K562 (cell line): Measurements from ENCODE around the gene MYOZ1. TPM values are rescaled to one million over a fixed set of nuclear protein-coding genes. Genes with fewer than 3 reads are reported as not detected.

ENCODE experiments used
- ATF7 ChIP-seq: fragments of 450-650 bp; IDR thresholded peaks from 2 replicates; pipeline ENCODE4 v1.7.1; 2014; ENCODE audit warnings: mild to moderate bottlenecking, moderate library complexity
- GTF2A2 ChIP-seq: IDR thresholded peaks from 2 replicates; pipeline ENCODE4 v1.6.1; 2016; ENCODE audit warnings: mild to moderate bottlenecking, missing genetic modification characterization, missing compliant biosample characterization
- HDAC8 ChIP-seq: fragments of 450-650 bp; IDR thresholded peaks from 2 replicates; pipeline ENCODE4 v1.6.1; 2016; ENCODE audit warnings: mild to moderate bottlenecking, missing genetic modification characterization, moderate library complexity, missing compliant biosample characterization
- HEY1 ChIP-seq: fragments of 250-450 bp; sonication (Bioruptor Pico); IDR thresholded peaks from 2 replicates; pipeline ENCODE4 v1.5.0; 2020; ENCODE audit warnings: mild to moderate bottlenecking, moderate library complexity, borderline replicate concordance
- KDM5B ChIP-seq: fragments of 200-600 bp; sonication (generic); IDR thresholded peaks from 2 replicates; pipeline ENCODE4 v1.6.1; 2012; ENCODE audit warnings: low read depth, mild to moderate bottlenecking, moderate library complexity, low read length, control low read depth, inconsistent platforms; ENCODE audit not compliant: insufficient replicate concordance
- KLF1 ChIP-seq: fragments of 450-650 bp; IDR thresholded peaks from 2 replicates; pipeline ENCODE4 v1.6.1; 2016; ENCODE audit warnings: missing genetic modification characterization, missing compliant biosample characterization
- NEUROD1 ChIP-seq: fragments of 150-350 bp; IDR thresholded peaks from 2 replicates; pipeline ENCODE4 v1.6.1; 2014; ENCODE audit warnings: borderline replicate concordance, low read length, low read depth; ENCODE audit not compliant: partially characterized antibody
- POLR2B ChIP-seq: fragments of 450-650 bp; IDR thresholded peaks from 2 replicates; pipeline ENCODE4 v1.6.1; 2018; ENCODE audit warnings: low read depth; ENCODE audit not compliant: partially characterized antibody
- POLR2H ChIP-seq: IDR thresholded peaks from 2 replicates; pipeline ENCODE4 v1.6.1; 2016; ENCODE audit warnings: missing genetic modification characterization, low read depth, mild to moderate bottlenecking, control low read depth, missing compliant biosample characterization, moderate library complexity
- RAD21 ChIP-seq, 2 experiments: fragments of 250-450 bp in 1 of 2; fragments of 450-650 bp in 1 of 2; sonication (Bioruptor Pico) in 1 of 2; formaldehyde crosslinking in 1 of 2; IDR thresholded peaks in 1 of 2; conservative IDR thresholded peaks in 1 of 2; 2 replicates each; pipeline versions ENCODE4 v1.4.0 to v1.8.0; 2020 to 2022; ENCODE audit warnings: mild to moderate bottlenecking in 2 of 2, moderate library complexity in 1 of 2
- RBM15 ChIP-seq: fragments of 200-400 bp; formaldehyde crosslinking; IDR thresholded peaks from 2 replicates; pipeline ENCODE4 v1.6.1; 2018; ENCODE audit warnings: mild to moderate bottlenecking, low read length, moderate library complexity; ENCODE audit not compliant: insufficient read depth
- SLC30A9 ChIP-seq: fragments of 250-450 bp; sonication (Bioruptor Pico); IDR thresholded peaks from 2 replicates; pipeline ENCODE4 v1.8.0; 2022; ENCODE audit warnings: mild to moderate bottlenecking, moderate library complexity
- TBP ChIP-seq: optimal IDR thresholded peaks from 2 replicates; pipeline ENCODE3; 2011; ENCODE audit warnings: low read depth, low read length, improper control_type of control experiment
- TCF7L2 ChIP-seq: fragments of 150-350 bp; IDR thresholded peaks from 2 replicates; pipeline ENCODE4 v1.6.1; 2016; ENCODE audit warnings: low read depth, mild to moderate bottlenecking, low read length, moderate library complexity
- TEAD2 ChIP-seq: fragments of 450-650 bp; IDR thresholded peaks from 2 replicates; pipeline ENCODE4 v1.6.1; 2016; ENCODE audit warnings: missing genetic modification characterization, control low read depth, missing compliant biosample characterization
- ZHX1 ChIP-seq: fragments of 150-350 bp; conservative IDR thresholded peaks from 2 replicates; pipeline ENCODE4 v1.6.1; 2014; ENCODE audit warnings: low read length
- polyA plus RNA-seq, 8 experiments: library from polyadenylated mRNA; depleted of rRNA in 4 of 8; stranded (reverse) in 5 of 8; unstranded in 3 of 8; fragments of >200 nt; fragmentation: Nextera tagmentation in 2 of 8; fragmentation: Illumina TruSeq in 1 of 8; extraction: Ambion mirVana in 2 of 8; extraction: Trizol in 1 of 8; gene quantifications; 2 replicates each; pipeline versions ENCODE4 v1.2.1 to v1.2.3, GENCODE V29; 2011 to 2014; ENCODE audit warnings: inconsistent platforms in 1 of 8, missing spikeins in 1 of 8
- total RNA-seq, 7 experiments: library from RNA; depleted of rRNA in 6 of 7; stranded (reverse); fragments of >200 nt in 6 of 7; fragmentation: Illumina TruSeq in 2 of 7; extraction: Trizol in 2 of 7; gene quantifications; 2 replicates each; pipeline versions ENCODE4 v1.2.1 to v1.2.3, GENCODE V29; 2011 to 2021; ENCODE audit warnings: low replicate concordance in 1 of 7
- TF ChIP-seq, protein P1 (sequence below): sonication (generic); formaldehyde crosslinking; IDR thresholded peaks from 2 replicates; pipeline ENCODE4 v1.8.0; 2023; ENCODE audit warnings: mild to moderate bottlenecking, missing genetic modification reagents
- TF ChIP-seq, protein P2 (sequence below): sonication (generic); formaldehyde crosslinking; IDR thresholded peaks from 2 replicates; pipeline ENCODE4 v1.4.0; 2020; ENCODE audit warnings: mild to moderate bottlenecking, missing genetic modification reagents
- TF ChIP-seq, protein P3 (sequence below): IDR thresholded peaks from 2 replicates; pipeline ENCODE4 v1.6.1; 2014; ENCODE audit warnings: antibody characterized with exemption

MYOZ1 gene
- total and polyA plus RNA-seq, 9 of the 15 experiments (the other 6 are each of a cell fraction or from before 2014, with no cell fraction given), result 0.03 to 0.18 (median 0.07) TPM; not detected in 5

DNA sequence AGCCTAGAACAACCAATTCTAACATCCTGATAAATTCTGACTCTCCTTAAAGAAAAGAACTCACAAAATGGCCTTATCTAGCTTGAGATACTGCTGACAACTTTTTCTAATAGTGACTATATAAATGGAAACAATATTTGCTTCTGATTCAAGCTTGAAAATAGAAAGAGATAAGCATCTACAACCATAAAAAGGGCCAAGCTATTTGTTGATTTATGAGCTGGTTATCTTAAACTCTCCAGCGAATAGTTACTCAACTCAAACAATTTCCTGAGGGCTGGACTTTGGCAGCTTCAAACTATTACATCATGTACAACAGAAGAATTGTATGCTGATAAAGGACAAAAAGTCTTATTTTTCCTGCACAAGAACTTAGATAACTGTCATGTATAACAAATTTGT is 54.7 kb downstream of the MYOZ1 start (continued):
- TF ChIP-seq RBM15 (no peak), RAD21 (CRISPR knock-in tag; conservative IDR thresholded peaks at IDR 0.05 in 1 of 2, IDR thresholded peaks at IDR 0.05 in 1 of 2) (no peak), POLR2B (no peak), ATF7 (peak; percentile 88), ZHX1 (no peak), POLR2H (tag) (peak; percentile 47), HEY1 (CRISPR knock-in tag) (no peak), TEAD2 (tag) (no peak), NEUROD1 (no peak), KDM5B (no peak), KLF1 (tag) (no peak), TBP (no peak), TCF7L2 (no peak), GTF2A2 (tag) (no peak), HDAC8 (tag) (no peak), SLC30A9 (CRISPR knock-in tag) (no peak)
- TF ChIP-seq, protein P1, sequence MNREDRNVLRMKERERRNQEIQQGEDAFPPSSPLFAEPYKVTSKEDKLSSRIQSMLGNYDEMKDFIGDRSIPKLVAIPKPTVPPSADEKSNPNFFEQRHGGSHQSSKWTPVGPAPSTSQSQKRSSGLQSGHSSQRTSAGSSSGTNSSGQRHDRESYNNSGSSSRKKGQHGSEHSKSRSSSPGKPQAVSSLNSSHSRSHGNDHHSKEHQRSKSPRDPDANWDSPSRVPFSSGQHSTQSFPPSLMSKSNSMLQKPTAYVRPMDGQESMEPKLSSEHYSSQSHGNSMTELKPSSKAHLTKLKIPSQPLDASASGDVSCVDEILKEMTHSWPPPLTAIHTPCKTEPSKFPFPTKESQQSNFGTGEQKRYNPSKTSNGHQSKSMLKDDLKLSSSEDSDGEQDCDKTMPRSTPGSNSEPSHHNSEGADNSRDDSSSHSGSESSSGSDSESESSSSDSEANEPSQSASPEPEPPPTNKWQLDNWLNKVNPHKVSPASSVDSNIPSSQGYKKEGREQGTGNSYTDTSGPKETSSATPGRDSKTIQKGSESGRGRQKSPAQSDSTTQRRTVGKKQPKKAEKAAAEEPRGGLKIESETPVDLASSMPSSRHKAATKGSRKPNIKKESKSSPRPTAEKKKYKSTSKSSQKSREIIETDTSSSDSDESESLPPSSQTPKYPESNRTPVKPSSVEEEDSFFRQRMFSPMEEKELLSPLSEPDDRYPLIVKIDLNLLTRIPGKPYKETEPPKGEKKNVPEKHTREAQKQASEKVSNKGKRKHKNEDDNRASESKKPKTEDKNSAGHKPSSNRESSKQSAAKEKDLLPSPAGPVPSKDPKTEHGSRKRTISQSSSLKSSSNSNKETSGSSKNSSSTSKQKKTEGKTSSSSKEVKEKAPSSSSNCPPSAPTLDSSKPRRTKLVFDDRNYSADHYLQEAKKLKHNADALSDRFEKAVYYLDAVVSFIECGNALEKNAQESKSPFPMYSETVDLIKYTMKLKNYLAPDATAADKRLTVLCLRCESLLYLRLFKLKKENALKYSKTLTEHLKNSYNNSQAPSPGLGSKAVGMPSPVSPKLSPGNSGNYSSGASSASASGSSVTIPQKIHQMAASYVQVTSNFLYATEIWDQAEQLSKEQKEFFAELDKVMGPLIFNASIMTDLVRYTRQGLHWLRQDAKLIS (CRISPR knock-in tag), result no peak
- TF ChIP-seq, protein P2, sequence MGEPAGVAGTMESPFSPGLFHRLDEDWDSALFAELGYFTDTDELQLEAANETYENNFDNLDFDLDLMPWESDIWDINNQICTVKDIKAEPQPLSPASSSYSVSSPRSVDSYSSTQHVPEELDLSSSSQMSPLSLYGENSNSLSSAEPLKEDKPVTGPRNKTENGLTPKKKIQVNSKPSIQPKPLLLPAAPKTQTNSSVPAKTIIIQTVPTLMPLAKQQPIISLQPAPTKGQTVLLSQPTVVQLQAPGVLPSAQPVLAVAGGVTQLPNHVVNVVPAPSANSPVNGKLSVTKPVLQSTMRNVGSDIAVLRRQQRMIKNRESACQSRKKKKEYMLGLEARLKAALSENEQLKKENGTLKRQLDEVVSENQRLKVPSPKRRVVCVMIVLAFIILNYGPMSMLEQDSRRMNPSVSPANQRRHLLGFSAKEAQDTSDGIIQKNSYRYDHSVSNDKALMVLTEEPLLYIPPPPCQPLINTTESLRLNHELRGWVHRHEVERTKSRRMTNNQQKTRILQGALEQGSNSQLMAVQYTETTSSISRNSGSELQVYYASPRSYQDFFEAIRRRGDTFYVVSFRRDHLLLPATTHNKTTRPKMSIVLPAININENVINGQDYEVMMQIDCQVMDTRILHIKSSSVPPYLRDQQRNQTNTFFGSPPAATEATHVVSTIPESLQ (CRISPR knock-in tag), result no peak
- TF ChIP-seq, protein P3, sequence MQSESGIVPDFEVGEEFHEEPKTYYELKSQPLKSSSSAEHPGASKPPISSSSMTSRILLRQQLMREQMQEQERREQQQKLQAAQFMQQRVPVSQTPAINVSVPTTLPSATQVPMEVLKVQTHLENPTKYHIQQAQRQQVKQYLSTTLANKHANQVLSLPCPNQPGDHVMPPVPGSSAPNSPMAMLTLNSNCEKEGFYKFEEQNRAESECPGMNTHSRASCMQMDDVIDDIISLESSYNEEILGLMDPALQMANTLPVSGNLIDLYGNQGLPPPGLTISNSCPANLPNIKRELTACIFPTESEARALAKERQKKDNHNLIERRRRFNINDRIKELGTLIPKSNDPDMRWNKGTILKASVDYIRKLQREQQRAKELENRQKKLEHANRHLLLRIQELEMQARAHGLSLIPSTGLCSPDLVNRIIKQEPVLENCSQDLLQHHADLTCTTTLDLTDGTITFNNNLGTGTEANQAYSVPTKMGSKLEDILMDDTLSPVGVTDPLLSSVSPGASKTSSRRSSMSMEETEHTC, result no peak
